Urothelium cell line (cell line): ENCODE measurements around the gene TRIM40.
"Not testable (repeated sequence)": the region's sequence is repeated elsewhere in the genome, so short reads cannot be mapped to it uniquely, and the experiment has no call there.

Source experiments
- DNase-seq: peaks from one replicate; pipeline ENCODE4 v3.0.0; 2011; ENCODE audit warnings: low spot score, mixed read lengths
- FAIRE-seq: peaks from 2 replicates; lab custom pipeline; 2011; peaks lifted over from hg19 to GRCh38; lab: Jason Lieb, UNC

The TRIM40 gene

DNA sequence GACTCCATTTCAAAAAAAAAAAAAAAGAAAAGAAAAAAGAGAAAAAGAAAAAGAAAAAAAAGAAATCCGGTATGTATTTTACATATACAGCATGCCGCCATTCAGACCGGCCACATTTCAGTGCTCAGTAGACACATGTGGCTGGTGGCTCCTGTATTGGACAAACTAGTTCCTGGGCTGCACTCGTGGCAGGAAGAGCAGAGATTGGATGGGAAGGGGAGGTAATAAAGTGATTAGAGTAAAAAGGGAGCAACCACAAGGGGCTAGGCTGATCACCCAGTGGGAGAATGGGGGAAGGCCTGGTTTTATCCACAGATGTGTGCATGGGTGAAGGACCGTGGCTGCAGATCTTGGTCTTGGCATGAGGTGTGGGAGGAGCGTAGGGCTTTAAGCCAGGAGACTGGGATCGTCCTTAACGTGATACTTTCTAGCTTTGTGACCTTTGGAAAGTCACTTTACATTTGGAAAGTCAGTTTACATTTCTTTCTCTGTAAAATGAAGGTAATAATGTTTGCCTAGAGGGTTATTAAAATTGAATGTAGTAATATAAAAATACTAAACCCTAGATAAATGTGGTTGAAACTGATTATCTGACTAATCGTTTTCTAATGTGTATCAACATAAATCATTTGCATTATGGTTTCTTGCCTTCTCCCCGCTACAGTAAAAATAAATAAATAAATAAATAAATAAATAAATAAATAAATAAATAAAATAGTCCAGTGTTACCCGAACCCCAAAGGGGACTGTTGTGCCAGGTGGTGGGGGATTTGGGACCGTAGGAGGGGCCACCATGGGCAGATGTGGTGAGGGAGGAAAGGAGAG, 26.5 kb downstream of the TRIM40 start:
- no peak for FAIRE-seq
- no peak for DNase-seq

GRCh38 chr6:30163090-30163917, 27.4 kb downstream of the TRIM40 start, which contains the start of gene TRIM15:
TRIM15 (plus strand) TSS chr6:30163546; CDS start chr6:30163685, 139 bp downstream.
- FAIRE-seq (no peak), DNase-seq (peak; percentile 34)

- DNase-seq = no peak
- FAIRE-seq = no peak
Observed at GRCh38 chr6:30163918-30164654, 28.1 kb downstream of the TRIM40 start.

GRCh38 chr6:30164714-30165113, 28.8 kb downstream of the TRIM40 start:
- FAIRE-seq (no peak), DNase-seq (no peak)

DNA sequence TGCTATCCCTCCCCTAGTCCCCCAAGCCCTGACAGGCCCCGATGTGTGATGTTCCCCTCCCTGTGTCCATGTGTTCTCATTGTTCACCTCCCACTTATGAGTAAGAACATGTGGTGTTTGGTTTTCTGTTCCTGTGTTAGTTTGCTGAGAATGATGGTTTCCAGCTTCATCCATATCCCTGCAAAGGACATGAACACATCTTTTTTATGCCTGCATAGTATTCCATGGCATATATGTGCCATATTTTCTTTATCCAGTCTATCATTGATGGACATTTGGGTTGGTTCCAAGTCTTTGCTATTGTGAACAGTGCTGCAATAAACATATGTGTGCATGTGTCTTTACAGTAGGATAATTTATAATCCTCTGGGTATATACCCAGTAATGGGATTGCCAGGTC, 29.3 kb downstream of the TRIM40 start:
- FAIRE-seq, DNase-seq: not testable (repeated sequence)

DNA sequence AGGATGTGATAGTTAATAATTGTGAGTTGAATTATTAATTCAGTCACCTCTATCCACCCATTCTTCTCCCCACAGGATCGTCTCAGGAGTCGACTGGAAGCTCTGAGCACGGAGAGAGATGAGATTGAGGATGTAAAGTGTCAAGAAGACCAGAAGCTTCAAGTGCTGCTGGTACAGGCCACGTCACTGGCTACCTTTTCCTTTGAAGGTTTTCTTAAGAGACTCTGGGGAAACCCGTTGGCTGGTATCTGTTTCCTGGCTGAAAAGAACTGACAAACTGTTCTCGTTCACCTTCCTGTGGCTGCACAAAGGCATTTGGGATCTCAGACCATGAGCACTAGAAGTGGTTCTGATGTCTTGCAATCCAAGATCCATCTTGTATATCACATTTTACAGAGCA, 31.2 kb downstream of the TRIM40 start:
- FAIRE-seq (no peak), DNase-seq (no peak)

DNA sequence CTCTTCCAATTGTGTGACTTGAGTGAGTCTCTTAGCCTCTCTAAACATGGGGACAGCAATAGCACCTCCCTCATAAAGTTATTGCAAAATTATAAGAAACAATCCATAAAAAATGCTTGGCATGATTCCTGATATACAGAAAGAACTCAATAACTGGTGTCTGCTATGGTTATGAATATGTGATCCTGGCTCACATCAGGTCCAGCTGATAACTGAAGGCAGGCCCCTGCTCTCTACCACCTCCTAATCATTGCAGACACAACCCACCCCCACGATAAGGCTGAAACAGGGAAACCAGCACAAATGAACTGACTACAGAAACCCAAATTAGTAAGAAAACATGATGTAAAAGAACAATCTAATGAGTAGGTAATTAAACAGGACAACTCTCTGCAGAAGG, 32.8 kb downstream of the TRIM40 start:
- DNase-seq (no peak), FAIRE-seq (no peak)

DNA sequence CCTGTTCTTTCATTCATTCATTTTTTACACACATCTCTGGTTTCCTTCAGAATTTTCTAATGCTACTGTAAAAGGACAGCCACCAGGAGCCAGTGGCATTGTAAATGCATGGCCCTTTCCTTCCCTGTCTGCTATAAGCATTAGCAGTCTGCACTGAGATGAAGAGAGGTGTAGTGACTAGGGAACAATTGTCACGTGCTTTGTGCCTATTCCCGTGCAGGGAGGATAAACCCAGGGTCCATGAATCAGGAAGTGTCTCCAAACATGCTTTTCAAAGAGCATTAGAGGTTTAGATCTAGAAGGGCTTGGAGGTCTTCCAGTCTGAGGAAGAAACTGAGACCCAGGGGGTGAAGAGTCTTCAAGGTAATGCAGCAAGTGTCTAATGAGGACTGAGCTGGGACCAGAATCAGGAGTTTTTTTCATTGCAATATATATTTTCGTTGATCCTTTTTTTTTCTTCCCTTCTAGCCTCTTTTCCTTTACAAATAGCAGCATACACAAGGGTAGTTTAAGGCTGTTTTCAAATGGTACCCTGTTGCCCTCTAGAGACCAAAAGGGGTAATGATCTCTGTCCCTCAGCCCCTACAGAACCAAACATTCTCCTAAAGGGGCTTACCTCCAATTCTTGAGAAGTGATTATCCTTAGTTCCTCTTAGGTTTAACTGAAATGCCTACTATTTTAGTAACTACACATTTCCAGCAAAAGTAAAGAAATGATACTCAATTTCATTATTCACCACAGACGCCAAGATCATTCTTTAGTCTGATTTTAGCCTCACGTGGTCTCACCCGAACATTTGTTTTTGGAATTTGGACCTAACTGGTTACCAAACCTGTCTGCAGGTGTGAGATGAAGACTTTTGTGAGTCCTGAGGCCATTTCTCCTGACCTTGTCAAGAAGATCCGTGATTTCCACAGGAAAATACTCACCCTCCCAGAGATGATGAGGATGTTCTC, 34.0 kb downstream of the TRIM40 start:
- DNase-seq (peak; percentile 50), FAIRE-seq (no peak)

DNA sequence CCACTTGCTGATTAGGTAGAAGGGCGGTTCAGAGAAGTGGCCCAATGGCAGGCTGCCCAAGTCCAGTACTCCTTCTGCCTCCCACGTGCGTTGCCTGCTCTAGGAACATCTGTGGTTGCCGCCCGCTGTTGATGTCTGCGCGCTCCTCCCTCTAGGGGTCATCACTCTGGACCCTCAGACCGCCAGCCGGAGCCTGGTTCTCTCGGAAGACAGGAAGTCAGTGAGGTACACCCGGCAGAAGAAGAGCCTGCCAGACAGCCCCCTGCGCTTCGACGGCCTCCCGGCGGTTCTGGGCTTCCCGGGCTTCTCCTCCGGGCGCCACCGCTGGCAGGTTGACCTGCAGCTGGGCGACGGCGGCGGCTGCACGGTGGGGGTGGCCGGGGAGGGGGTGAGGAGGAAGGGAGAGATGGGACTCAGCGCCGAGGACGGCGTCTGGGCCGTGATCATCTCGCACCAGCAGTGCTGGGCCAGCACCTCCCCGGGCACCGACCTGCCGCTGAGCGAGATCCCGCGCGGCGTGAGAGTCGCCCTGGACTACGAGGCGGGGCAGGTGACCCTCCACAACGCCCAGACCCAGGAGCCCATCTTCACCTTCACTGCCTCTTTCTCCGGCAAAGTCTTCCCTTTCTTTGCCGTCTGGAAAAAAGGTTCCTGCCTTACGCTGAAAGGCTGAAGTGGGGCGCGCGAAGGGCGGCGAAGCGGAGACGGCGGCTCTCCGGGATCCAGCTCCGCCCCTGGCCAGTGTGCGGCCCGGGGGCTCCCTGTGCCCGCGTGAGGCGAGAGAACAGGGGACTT, 35.9 kb downstream of the TRIM40 start:
- DNase-seq (no peak), FAIRE-seq (no peak)

GRCh38 chr6:30172681-30173080, 36.7 kb downstream of the TRIM40 start:
- FAIRE-seq = no peak
- DNase-seq = no peak

DNA sequence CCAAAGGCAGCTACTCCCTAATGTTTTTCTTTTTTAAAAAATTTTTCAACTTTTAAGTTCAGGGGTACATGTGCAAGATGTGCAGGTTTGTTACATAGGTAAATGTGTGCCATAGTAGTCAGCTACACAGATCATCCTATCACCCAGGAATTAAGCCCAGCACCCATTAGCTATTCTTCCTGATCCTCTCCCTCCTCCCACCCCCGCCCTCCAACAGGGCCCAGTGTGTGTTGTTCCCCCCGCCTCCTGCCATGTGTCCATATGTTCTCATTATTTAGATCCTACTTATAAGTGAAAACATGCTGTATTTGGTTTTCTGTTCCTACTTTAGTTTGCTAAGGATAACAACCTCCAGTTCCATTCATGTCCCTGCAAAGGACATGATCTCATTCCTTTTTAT, 39.8 kb downstream of the TRIM40 start:
- FAIRE-seq = no peak

GRCh38 chr6:30178837-30179236, 42.9 kb downstream of the TRIM40 start:
- DNase-seq = no peak
- no peak for FAIRE-seq

More for the DNA sequence above, 39.8 kb downstream of the TRIM40 start:
- no peak for DNase-seq

- DNase-seq (no peak), FAIRE-seq (no peak)
Observed at GRCh38 chr6:30180145-30180544, 44.2 kb downstream of the TRIM40 start.

GRCh38 chr6:30184417-30185031, 48.6 kb downstream of the TRIM40 start:
- DNase-seq (no peak), FAIRE-seq (no peak)

DNA sequence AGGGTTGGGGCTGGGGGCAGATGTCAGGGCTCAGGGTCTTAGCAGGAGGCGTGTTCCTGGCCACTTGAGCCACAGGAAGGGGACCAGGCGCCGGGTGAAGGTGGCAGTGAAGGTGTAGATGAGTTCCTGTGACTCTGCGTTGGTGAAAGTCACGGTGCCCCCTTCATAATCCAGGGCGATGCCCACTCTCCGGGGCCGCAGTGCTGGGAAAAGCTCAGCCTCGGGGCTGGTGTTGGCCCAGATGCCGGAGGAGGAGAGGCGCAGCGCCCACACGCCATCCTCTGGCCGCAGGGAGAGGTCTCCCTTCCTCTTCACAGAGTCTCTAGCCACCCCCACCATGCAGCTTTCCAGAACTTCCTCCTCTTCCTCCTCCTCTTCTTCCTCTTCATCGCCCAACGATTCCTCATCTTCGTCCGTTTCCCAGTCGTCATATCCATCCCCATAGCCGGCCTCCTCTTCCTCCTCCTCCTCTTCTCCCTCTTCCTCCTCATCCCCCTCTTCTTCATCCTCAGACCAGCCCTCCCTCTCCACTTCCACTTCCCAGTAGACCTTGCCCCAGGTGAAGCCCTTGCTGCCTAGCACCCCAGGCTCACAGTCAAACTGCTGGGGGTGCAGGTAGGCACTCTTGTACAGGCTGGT, 50.0 kb downstream of the TRIM40 start:
- FAIRE-seq (no peak), DNase-seq (no peak)

DNA sequence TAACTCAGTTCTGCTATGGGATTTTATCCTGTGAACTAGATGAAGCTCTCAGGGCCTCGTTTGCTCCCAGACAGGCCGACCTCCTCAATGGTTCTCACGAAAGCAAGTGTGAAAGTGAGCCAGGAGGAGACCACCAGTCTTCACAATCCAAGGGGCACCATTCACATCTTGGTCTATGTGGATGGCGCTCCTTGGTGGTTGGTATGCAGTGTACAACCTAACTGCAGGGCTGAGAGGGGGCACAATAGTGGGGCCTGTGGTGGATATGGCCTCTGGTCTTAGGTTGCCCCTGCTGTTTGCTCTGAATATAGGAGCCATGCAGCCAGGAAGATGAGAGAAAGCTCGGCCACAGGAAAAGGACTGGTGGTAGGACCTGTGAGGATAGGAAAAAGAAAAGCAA, 52.6 kb downstream of the TRIM40 start:
- FAIRE-seq (no peak), DNase-seq (no peak)

DNA sequence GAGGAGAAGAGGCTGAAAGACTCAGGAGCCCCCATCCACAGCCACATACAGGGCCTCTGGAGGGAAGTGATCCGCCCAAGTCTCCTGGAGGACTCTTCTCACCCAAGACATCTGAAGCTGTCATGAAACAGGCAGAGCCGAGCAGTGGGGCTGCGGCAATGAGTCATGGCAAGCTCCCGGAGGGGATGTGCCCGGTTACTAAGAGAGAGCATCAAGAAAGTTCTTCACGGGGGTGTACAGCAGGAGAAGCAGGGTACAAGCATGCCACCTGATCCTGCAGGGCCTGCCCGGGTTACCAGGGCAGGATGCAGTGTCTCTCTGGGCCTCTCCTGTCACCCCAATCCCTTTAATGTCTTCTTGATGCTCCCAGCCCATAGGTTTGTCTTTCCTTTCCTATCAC, 56.1 kb downstream of the TRIM40 start:
- FAIRE-seq = no peak

More for the DNA sequence above, 56.1 kb downstream of the TRIM40 start:
- DNase-seq = no peak
